ENCODE results near the gene LPCAT3. TPM values are rescaled to one million over a fixed set of nuclear protein-coding genes. Genes with fewer than 3 reads are reported as not detected.

Gene LPCAT3
- total RNA-seq, 2 donors from 2014 or later = 33.6 to 86.7 TPM

DNA sequence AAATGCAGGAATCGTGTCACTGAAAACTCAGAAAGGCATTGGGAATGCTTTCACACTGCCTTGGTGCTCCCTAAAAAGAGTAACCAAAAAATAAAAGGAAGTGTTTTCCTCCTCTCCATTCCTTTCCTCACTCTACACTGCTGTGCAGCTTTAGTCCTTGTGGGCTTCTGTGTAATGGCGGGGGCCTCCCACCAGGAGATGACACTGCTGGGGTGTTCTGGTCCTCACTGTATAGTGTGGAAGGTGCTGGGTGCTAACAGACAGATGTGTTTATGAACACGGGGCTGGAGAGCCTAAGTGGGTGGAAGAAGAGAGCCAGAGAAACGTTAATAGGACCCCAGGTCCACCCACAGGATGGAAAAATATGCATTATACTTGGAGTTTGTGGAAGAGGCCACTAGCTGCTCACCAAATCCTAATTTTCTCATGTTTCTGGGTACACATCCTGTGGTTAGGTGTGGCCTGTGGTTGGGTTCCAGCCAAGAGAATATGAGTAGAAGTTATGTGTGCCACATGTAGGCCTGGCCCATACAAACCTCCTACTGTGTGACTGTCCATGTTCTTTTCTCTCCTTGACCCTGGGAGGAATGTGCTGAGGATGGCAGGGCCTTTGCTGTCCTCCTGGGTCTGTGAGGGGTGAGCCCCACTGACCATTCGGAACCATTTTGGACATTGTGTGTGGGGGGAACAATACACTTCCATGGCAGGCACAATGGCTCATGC, 28.3 kb upstream of the LPCAT3 start:
- WGBS, 2 experiments (ENCODE audit: insufficient coverage in 1 of 2, insufficient read length in 1 of 2) = 89 to 90% methylated on average over 4 to 5 of the region's 5 CpGs
- DNase-seq = no peak
- Histone ChIP-seq H3K36me3 (ENCODE audit: control insufficient read depth, insufficient read depth, low read length) (no peaks in the 10 kb centered on the region), H3K9me3 (ENCODE audit: control insufficient read depth, low read length) (no peaks in the 10 kb centered on the region), H3K27ac (ENCODE audit: low read depth, low read length) (no peak overlapping the region), H3K27me3 (ENCODE audit: control insufficient read depth, insufficient read depth, low read length, poor library complexity, severe bottlenecking) (no peaks in the 10 kb centered on the region), H3K4me3 (ENCODE audit: low read length) (no peak overlapping the region), H3K4me1 (ENCODE audit: control insufficient read depth, insufficient read depth, low read length) (no peaks in the 10 kb centered on the region), H3K9ac (ENCODE audit: extremely low read depth, low read length, poor library complexity, severe bottlenecking) (no peak overlapping the region)
- Mint-ChIP-seq H3K36me3 (ENCODE audit: low read depth) (no peaks in the 10 kb centered on the region), H3K4me1 (no peaks in the 10 kb centered on the region), H3K27ac (no peak overlapping the region), H3K9me3 (peaks cover 3% of the 10 kb centered on the region), H3K4me3 (no peak overlapping the region), H3K27me3 (ENCODE audit: insufficient read depth) (peaks cover 4% of the 10 kb centered on the region)
- TF ChIP-seq, protein P1, sequence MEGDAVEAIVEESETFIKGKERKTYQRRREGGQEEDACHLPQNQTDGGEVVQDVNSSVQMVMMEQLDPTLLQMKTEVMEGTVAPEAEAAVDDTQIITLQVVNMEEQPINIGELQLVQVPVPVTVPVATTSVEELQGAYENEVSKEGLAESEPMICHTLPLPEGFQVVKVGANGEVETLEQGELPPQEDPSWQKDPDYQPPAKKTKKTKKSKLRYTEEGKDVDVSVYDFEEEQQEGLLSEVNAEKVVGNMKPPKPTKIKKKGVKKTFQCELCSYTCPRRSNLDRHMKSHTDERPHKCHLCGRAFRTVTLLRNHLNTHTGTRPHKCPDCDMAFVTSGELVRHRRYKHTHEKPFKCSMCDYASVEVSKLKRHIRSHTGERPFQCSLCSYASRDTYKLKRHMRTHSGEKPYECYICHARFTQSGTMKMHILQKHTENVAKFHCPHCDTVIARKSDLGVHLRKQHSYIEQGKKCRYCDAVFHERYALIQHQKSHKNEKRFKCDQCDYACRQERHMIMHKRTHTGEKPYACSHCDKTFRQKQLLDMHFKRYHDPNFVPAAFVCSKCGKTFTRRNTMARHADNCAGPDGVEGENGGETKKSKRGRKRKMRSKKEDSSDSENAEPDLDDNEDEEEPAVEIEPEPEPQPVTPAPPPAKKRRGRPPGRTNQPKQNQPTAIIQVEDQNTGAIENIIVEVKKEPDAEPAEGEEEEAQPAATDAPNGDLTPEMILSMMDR (conservative IDR thresholded peaks at IDR 0.05) = peak; percentile 55

- H3K4me1 ChIP-seq (ENCODE audit: control insufficient read depth, insufficient read depth, low read length) = no peaks in the 10 kb centered on the region
These were observed 27.6 kb upstream of the LPCAT3 start for GRCh38 chr12:7045913-7046312.

DNA sequence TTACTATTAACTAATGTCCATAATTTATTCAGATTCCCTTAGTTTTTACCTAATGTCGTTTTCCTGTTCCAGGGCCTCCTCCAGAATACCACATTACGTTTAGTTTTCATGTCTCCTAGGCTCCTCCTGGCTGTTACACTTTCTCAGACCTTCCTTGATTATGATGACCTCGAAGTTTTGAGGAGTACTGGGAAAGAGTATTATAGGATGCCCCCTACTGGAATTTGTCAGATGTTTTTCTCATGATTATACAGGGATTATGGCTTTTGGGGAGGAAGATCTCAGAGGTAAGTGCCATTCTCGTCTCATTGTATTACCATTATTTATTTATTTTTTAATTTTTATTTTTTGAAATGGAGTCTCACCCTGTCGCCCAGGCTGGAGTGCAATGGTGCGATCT, 24.6 kb upstream of the LPCAT3 start:
- TF ChIP-seq, protein P1 (conservative IDR thresholded peaks at IDR 0.05) = peak; percentile 89

More at GRCh38 chr12:7045913-7046312, 27.6 kb upstream of the LPCAT3 start:
- peaks cover 3% of the 10 kb centered on the region for H3K9me3 Mint-ChIP-seq
- Histone ChIP-seq H3K9me3 (ENCODE audit: control insufficient read depth, low read length) (no peaks in the 10 kb centered on the region), H3K36me3 (ENCODE audit: control insufficient read depth, insufficient read depth, low read length) (no peaks in the 10 kb centered on the region), H3K27ac (ENCODE audit: low read depth, low read length) (no peak overlapping the region), H3K27me3 (ENCODE audit: control insufficient read depth, insufficient read depth, low read length, poor library complexity, severe bottlenecking) (no peaks in the 10 kb centered on the region), H3K9ac (ENCODE audit: extremely low read depth, low read length, poor library complexity, severe bottlenecking) (no peak overlapping the region), H3K4me3 (ENCODE audit: low read length) (no peak overlapping the region)
- H3K27me3 Mint-ChIP-seq (ENCODE audit: insufficient read depth) = peaks cover 4% of the 10 kb centered on the region
- no peaks in the 10 kb centered on the region for H3K36me3 Mint-ChIP-seq (ENCODE audit: low read depth)
- DNase-seq = no peak
- WGBS, 2 experiments (ENCODE audit: insufficient coverage in 1 of 2, insufficient read length in 1 of 2) = 91 to 93% methylated on average over 5 to 9 of the region's 9 CpGs
- no peak overlapping the region for H3K27ac Mint-ChIP-seq
- H3K4me1 Mint-ChIP-seq = no peaks in the 10 kb centered on the region
- TF ChIP-seq, protein P1 (conservative IDR thresholded peaks at IDR 0.05) = no peak
- H3K4me3 Mint-ChIP-seq = no peak overlapping the region

More for the DNA sequence above, 24.6 kb upstream of the LPCAT3 start:
- no peak overlapping the region for H3K4me3 ChIP-seq (ENCODE audit: low read length)
- H3K4me1 ChIP-seq (ENCODE audit: control insufficient read depth, insufficient read depth, low read length) = no peaks in the 10 kb centered on the region
- H3K27me3 ChIP-seq (ENCODE audit: control insufficient read depth, insufficient read depth, low read length, poor library complexity, severe bottlenecking) = no peaks in the 10 kb centered on the region
- WGBS, 2 experiments (ENCODE audit: insufficient coverage in 1 of 2, insufficient read length in 1 of 2) = 40 to 75% methylated on average over 1 to 5 of the region's 6 CpGs
- Mint-ChIP-seq H3K36me3 (ENCODE audit: low read depth) (no peaks in the 10 kb centered on the region), H3K4me1 (no peaks in the 10 kb centered on the region), H3K4me3 (no peak overlapping the region), H3K27me3 (ENCODE audit: insufficient read depth) (no peaks in the 10 kb centered on the region), H3K27ac (no peak overlapping the region), H3K9me3 (peaks cover 8% of the 10 kb centered on the region)
- no peak overlapping the region for H3K9ac ChIP-seq (ENCODE audit: extremely low read depth, low read length, poor library complexity, severe bottlenecking)
- DNase-seq = no peak
- H3K36me3 ChIP-seq (ENCODE audit: control insufficient read depth, insufficient read depth, low read length) = no peaks in the 10 kb centered on the region
- no peak overlapping the region for H3K27ac ChIP-seq (ENCODE audit: low read depth, low read length)
- H3K9me3 ChIP-seq (ENCODE audit: control insufficient read depth, low read length) = no peaks in the 10 kb centered on the region

All from endodermal cell (in vitro differentiated cells).